LNCaP clone FGC (cell line): Measurements from ENCODE around the gene SMYD3.

ENCODE experiments used
- DNase-seq: peaks from one replicate; pipeline ENCODE4 v3.0.0-alpha.2; 2011; ENCODE audit warnings: low read depth
- H3K4me3 ChIP-seq: 2 replicates; pipeline ENCODE4 v1.5.1; 2011; ENCODE audit warnings: mild to moderate bottlenecking, low read depth, low read length, control low read depth
- CTCF ChIP-seq: IDR thresholded peaks from 2 replicates; pipeline ENCODE4 v1.5.1; 2012; ENCODE audit warnings: mild to moderate bottlenecking; ENCODE audit not compliant: control insufficient read depth, insufficient read depth; ENCODE audit errors: extremely low read depth

Gene SMYD3

GRCh38 chr1:246420300-246420699, 86.8 kb downstream of the SMYD3 start:
- TF ChIP-seq CTCF = no peak
- DNase-seq = no peak
- peak overlapping the region; percentile 28; the same call in 1 of the 2 replicates for H3K4me3 ChIP-seq

GRCh38 chr1:246418565-246419312, 88.3 kb downstream of the SMYD3 start:
- TF ChIP-seq CTCF = no peak
- no peak overlapping the region for H3K4me3 ChIP-seq
- DNase-seq = no peak

GRCh38 chr1:246417813-246418564, 89.1 kb downstream of the SMYD3 start:
- no peak overlapping the region for H3K4me3 ChIP-seq
- no peak for TF ChIP-seq CTCF
- no peak for DNase-seq

GRCh38 chr1:246417152-246417812, 89.8 kb downstream of the SMYD3 start:
- TF ChIP-seq CTCF = no peak
- no peak for DNase-seq
- no peak overlapping the region for H3K4me3 ChIP-seq

- no peak overlapping the region for H3K4me3 ChIP-seq
- no peak for TF ChIP-seq CTCF
- DNase-seq = no peak
Measured at GRCh38 chr1:246416261-246416660, 90.8 kb downstream of the SMYD3 start.

- H3K4me3 ChIP-seq = no peak overlapping the region
- DNase-seq = no peak
- no peak for TF ChIP-seq CTCF
Measured at GRCh38 chr1:246415028-246415427, 92.1 kb downstream of the SMYD3 start.
